Activated naive CD4-positive, alpha-beta T cell treated with anti-CD3 and anti-CD28 coated beads, Interleukin-2, amount 50 U/mL, for 16 hours (primary cell): ENCODE data around the gene WDPCP.
"Not testable (repeated sequence)": the region's sequence is repeated elsewhere in the genome, so short reads cannot be mapped to it uniquely, and the experiment has no call there.

Source experiments
- DNase-seq: peaks from one replicate; pipeline ENCODE4 v3.0.0-alpha.2; 2020

The WDPCP gene

DNA sequence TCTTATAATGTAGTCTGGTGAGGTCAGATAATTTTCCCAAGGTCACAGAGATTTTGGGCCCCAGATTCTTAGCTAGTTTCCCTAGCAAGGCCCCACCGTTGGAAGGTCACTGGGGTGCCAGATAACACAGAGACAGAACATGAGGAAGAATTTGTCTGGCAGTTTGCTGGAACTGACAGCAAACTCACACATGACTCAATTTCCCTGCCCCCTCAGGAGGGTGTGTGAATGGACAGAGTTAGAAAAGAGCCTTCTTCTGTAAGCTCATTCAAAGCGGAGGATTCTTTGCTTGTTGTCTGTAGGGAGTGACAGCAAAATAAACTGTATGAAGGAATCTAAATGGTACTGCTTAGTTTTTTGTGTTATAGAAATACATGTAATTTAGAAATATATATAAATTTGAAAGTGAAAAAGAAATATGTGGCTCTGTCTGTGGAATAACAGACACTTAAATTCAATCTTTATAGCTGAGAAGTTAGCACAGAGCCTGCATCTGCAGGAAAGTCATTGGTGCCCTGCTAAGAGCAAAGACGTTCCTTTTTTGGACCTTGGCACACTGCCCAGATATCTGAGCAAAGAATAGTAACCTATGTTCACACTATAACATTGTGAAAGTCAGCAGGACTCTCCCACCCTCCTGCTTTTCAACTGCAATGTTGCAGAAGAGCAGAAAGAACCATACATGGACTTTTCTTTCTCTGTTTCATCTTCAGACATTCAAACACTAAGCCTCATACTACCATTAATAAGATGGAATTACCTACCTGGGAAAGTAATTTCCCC lies 2.5 kb upstream of the WDPCP start:
- DNase-seq, result no peak

DNA sequence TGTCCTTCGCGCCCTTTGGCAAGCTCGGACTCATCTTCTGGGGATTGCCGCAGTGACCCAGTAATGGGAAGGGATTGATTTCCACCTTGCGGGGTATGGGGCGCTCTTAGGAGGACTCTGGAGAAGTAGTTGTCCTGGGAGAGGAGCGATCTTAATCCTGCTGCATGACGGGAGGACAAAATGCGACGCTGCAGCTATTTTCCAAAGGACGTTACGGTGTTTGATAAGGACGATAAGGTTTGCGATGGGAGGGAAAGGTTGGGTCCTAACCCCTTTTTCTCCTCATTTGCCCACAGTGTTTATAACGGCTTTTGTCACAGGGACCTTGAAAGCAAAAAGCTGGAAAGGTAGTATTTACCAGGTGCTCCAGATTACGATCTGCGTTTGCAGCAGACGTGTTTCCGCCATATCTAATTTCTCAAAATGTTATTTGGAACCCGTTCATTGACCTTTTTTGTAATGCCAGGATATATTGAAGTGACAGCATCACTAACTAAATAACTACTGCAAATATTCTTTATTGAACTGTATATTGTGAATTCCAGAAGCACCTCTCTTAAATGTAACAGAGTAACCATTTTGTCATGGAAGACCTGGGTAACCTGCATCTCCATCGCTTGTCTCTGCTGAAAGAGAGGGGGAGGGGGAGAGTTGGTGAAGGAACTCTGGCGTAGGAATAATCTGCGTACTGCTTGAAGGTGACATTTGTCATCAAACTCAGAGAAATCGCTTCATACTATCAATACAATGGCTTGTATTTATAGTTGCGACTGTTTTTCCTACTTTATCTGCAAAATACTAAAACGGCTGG lies 1.1 kb upstream of the WDPCP start:
- no peak for DNase-seq

DNA sequence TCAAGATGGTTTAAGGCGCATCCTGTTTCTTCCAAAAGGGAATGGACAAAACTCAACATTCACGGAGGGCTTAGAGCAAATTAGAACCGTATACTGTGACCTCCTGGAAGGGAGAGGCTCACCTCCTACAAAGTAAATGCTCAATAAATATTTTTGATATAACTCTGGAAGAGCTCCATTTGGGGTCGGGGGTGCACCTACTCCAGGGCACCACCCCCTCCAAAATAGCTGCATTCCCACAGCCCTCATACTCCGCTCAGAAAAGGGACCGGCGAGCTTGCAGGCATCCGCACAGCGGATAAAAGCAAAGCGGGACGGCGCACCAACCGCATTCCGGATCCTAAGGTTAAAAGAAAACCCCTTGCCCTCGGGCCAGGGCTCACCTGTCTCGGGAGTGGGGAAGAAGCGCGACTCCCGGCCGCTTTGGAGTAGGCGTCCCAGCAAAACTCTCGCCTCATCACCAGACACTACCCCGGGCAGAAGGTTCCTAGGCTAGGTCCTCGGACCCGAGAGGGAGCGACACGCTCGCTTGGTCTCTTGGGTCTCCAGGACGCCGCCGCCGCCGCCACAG lies 378 bp downstream of the WDPCP start:
- DNase-seq, result no peak

DNA sequence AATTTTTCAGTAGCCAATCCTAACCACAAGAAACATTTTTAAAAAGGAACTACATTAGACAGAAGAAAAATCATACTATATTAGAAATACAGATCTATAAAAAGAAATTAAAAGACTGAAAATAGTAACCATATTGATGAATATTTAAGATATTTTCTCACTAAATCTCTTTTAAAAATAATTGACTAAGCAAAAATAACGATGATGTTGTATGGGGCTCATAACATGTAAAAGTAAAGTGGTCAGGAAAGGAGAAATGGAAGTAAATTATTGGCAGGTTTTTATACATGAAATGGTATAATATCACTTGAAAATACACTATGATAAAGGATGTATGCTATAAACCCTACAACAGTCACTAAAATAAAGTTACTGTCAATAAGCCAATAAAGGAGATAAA lies 5.4 kb downstream of the WDPCP start:
- DNase-seq, result no peak

DNA sequence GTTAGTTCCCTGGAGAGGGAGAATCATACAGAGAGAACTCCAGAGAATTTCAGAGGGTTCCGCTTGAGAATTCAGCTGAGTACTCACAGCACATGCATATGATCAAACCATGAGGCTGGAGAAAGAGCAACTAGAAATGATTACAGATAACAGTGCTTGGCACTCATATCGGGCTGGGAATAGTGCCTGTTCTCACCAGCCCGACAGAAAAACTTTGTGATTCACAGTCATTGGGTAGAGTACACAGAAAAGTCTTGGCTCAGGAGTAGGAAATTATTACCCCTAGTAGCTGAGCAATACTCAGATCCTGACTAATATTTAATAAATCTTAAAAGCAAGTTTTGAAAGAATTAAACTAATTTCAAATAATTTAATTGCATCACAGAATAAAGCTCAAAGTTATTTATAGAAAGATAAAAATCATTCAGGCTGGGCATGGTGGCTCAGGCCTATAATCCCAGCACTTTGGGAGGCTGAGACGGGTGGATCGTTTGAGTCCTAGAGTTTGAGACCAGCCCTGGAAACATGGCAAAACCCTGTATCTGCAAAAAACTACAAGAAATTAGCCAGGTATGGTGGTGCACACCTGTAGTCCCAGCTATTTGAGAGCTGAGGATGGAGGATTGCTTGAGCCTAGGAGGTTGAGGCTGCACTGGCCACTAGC lies 6.8 kb downstream of the WDPCP start:
- no peak for DNase-seq

DNA sequence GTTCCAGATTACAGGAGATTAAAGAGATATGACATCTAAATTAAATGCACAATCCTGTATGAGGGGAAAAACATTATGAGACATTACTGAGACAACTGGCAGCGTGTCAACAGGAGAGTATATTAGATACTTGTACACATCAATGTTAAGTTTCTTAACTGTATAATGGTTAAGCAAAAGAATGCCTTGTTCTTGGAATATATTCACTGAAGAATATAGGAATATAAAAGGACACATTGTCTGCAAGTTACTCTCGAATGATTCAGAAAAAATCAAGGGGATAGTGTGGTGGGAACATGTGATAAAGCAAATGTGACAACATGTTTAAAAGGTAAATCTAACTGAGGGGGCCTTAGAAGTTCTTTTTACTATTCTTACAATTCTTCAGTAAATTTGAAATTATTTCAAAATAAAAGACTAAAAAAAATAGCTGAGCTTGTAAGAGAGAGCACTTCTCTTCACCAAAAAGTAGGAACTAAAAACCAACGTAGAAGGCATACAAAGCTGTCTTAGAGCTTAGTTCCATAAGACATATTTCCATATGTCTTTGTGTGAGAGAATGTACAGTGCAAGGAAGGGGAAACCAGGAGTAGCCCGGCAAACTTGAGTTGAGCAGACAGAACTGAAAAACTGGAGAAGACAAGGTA lies 7.5 kb downstream of the WDPCP start:
- no peak for DNase-seq

DNA sequence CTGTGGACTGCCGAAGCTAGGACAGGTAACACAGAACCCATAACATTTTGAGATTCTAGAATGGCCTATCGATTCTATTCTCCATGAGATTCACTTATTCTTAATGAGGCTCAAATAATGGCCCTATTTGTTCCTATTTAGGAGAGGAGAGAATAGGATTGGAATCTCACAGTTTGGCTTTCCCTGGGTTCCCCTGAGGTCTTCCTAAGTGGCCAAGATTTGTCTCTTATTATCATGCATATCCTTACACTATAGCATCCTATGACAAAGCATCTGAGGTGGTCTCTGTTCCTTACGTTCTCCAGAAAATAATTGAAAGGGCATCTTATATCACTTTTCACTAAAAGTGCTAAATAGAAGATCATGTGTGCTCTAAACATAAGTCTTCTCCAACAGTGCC lies 9.5 kb downstream of the WDPCP start:
- no peak for DNase-seq

DNA sequence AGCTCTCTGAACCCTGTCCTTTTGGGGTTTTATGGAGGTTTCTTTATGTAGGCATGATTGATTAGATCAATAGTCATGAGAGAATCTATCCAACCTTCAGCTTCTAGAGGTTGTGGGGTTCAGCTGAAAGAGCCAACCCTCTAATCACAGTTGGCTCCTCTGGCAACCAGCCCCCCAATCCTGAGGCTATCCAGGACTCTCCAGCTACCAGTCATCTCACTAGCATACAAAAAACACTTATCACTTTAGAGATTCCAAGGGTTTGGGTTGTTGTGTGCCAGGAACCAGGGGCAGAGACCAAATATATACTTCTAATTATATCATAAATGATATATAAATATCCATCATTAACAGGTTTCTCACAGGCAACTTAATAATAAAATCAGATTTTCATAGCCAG lies 11.7 kb downstream of the WDPCP start:
- DNase-seq, result no peak

DNA sequence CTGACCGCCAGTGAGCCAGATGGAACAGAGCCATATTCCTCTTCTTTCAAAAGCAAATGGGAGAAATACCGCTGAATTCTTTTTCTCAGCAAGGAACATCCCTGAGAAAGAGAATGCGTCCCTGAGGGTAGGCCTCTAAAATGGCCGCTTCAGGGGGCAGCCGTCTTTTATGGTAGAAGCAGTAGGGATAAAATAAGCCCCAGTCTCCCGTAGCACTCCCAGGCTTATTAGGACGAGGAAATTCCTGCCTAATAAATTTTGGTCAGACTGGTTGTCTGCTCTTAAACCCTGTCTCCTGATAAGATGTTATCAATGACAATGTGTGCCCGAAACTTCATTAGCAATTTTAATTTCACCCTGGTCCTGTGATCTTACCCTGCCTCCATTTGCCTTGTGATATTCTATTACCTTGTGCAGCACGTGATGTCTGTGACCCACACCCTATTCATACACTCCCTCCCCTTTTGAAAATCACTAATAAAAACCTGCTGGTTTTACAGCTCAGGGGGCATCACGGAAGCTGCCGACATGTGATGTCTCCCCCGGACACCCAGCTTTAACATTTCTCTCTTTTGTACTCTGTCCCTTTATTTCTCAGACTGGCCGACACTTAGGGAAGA lies 14.4 kb downstream of the WDPCP start:
- DNase-seq, result not testable (repeated sequence)

DNA sequence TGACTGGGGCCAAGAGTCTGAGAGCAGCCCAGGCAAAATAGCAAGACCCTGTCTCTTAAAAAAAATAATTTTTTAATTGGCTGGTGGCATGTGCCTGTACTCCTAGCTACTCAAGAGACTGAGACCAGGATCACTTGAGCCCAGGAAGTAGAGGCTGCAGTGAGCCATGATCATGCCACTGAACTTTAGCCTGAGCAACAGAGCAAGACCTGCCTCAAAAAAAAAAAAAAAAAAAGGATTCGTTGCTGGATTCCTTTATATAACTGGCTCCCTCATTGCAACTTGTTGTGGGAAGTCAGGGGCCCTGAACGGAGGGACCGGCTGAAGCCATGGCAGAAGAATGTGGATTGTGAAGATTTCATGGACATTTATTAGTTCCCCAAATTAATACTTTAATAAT lies 15.3 kb downstream of the WDPCP start:
- DNase-seq, result not testable (repeated sequence)

DNA sequence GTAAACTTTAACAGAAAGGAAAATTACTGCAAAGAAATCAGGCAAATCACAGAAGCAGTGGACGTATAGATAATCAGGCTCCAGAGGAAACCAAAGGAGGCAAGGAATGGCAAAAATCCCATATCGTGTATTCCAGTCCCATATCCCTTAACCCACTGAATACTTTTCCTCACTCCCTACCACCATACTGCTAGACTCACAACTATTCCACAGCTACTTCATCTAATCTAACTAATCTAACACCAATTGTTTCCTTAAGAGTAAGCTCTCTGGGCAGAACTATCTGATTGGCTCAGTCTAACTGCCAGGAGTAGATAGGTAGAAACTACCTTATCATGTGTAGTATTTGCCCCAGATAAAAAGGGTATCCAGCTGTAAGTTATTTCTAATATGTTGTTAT lies 16.3 kb downstream of the WDPCP start:
- DNase-seq, result no peak

DNA sequence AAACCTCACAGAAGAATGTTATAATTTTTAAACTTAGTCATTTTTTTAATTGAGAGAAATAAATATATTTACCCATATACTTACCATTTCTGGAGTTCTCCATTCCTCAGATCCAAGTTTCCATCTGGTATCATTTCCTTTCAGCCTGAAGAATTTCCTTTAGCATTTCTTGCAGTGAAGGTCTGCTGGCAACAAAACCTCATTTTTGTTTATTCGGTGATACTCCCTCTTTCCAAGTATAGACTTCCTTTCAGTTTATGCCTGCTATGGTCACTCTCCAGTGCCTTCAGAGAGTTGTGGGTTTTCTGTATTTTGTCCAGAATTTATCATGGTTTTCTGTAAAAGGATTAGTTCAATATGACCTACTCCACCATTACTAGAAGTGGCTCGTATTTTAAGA lies 17.0 kb downstream of the WDPCP start:
- no peak for DNase-seq

DNA sequence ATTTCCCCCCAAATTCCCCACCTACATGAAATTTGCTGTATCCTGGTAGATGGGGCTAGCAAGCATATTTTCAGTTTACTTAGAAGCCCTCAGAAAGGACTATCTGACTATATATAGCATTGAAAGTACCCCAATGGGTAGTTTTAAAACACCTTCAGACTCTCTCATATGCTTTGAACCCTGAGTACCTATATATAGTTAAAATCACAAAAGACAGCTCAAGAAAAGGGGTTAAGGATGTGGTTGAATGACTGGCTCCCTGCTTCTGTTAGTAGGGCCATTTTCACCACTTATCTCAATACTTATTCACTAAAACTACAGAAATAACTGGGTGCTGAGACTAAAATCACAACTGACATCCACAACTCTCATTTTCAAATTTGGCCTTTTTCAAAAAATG lies 18.5 kb downstream of the WDPCP start:
- no peak for DNase-seq

DNA sequence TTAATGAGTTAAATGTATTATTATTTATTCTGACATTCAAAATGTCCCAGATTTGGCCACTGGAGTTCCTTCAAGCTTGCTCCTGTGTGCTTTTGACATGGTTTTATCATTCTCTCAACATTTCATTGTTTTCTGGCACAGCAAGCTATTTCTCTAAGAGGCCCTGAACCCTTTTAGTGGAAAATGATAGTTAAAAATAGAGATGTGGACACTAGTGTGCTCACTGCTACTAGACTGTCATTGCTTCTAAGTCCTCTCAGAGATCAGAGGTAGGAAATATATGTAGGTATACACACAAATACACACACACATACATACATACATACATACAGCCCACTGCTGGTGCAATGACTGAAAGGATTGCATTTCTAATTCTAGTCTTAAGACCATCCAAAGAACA lies 25.5 kb downstream of the WDPCP start:
- DNase-seq, result no peak

DNA sequence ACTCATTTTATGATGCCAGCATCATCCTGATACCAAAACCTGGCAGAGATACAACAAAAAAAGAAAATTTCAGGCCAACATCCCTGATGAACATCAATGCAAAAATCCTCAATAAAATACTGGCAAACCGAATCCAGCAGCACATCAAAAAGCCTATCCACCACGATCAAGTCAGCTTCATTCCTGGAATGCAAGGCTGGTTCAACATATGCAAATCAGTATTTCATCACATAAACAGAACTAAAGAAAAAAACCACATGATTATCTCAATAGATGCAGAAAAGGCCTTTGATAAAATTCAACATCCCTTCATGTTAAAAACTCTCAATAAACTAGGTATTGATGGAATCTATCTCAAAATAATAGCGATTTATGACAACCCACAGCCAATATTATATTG lies 29.4 kb downstream of the WDPCP start:
- DNase-seq, result not testable (repeated sequence)

DNA sequence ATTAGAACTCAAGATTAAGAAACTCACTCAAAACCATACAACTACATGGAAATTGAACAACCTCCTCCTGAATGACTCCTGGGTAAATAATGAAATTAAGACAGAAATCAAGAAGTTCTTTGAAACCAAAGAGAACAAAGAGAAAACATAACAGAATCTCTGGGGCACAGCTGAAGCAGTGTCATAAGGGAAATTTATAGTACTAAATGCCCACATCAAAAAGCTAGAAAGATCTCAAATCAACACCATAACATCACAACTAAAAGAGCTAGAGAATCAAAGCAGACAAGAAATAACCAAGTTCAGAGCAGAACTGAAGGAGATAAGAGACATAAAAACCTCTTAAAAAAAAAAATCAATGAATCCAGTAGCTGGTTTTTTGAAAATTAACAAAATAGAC lies 30.5 kb downstream of the WDPCP start:
- not testable (repeated sequence) for DNase-seq

DNA sequence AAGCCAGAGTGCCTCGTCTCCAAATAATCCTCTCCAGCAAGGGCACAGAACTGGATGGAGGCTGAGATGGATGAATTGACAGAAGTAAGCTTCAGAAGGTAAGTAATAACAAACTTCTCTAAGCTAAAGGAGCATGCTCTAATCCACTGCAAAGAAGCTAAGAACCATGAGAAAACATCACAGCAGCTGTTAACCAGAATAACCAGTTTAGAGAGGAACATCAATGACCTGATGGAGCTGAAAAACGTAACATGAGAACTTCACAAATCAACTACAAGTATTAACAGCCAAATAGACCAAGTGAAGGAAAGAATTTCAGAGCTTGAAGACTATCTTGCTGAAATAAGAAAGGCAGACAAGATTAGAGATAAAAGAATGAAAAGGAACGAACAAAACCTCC lies 32.3 kb downstream of the WDPCP start:
- no peak for DNase-seq

DNA sequence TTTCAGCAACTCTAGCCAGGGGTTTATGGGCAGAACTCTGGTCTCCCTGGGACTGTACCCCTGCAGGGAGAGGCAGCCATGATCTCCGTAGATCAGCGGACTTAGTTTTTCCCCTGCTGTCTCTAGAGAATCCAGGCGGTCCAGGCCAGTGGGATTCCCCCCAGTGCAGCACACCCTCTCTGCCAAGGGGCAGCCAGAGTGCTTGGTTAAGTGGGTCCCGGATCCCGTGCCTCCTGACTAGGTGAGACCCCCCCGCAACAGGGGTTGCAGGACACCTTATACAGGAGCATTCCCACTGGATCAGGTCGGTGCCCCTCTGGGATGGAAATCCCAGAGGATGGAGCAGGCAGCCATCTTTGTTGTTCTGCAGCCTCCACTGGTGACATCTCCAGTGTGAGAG lies 33.0 kb downstream of the WDPCP start:
- no peak for DNase-seq

DNA sequence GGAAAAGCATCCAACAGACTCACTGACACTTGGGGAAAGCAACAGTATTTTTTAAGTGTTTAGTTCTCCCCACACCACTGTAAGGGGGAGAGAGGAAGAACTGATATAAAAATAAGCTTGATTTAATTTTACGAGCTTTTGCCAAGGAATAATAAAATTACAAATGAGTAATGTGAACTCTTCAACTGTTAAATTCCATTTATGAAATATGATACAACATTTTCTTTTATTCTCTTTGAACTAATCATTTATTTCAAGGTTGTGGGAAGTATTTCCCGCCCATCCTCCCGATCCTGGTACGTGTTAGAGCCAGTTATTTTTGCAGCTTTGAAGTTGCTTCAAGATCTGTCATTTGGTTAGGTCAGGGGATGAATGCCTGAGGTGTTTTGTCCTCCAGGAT lies 35.2 kb downstream of the WDPCP start:
- no peak for DNase-seq

DNA sequence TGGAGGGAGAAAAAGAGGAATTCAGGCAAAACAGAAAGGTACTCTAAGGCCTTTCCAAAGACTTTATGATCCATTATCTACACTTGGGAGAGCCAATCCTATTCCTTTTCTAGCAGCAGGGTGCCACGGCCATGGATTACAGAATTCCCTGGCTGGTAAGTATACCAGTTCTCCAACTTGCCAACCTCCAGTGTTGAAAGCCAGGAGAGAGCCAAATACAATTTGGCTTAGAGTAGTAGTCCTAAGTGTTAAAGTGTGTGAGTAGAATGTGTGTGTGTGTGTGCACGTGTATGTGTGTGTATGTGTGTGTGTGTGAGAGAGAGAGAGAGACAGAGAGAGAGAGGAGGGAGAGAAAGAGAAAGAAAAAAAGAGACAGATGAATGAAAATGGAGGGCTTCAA lies 43.3 kb downstream of the WDPCP start:
- no peak for DNase-seq

DNA sequence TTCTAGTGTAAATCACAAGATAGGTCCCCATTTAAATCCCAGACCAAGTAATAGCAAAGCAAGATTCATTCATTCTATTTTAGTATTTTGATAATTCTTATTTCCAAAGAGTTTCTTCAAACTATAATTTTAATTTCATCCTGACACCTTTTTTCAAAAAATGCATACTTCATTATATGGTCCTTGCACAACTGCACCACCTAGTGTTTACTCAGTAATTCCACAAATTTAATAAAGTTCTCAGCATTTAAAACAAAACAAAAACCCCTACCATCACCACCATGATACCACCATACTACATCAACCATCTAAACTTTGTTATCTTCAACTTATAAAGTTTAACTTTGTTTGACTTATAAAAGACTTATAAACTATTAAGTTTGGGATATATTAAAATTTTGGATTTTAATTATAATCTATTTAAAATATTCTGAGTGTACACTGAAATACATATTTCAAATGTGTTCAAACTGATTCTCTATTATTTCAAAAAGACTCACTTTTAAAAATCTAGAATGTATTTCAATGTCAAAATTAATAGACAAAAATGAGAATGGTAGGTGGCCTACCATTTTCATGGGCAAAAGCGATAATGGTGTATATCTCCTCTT lies 44.2 kb downstream of the WDPCP start:
- DNase-seq, result no peak
